ENCODE results near the gene MGAM2.

The MGAM2 gene

GRCh38 chr7:142123184-142123583 lies 11.7 kb downstream of the MGAM2 start:
- DNase-seq = no peak

- no peak for DNase-seq
Observed at GRCh38 chr7:142125256-142125955, 13.9 kb downstream of the MGAM2 start.

GRCh38 chr7:142130267-142130666 lies 18.7 kb downstream of the MGAM2 start:
- no peak for DNase-seq

- DNase-seq = peak; percentile 22
Observed at GRCh38 chr7:142131439-142132185, 20.1 kb downstream of the MGAM2 start.

GRCh38 chr7:142133731-142134148 lies 22.2 kb downstream of the MGAM2 start:
- DNase-seq = no peak

- no peak for DNase-seq
Observed at GRCh38 chr7:142134909-142135308, 23.4 kb downstream of the MGAM2 start.

GRCh38 chr7:142138996-142139395 lies 27.5 kb downstream of the MGAM2 start:
- no peak for DNase-seq

- no peak for DNase-seq
Observed at GRCh38 chr7:142139597-142140400, 28.3 kb downstream of the MGAM2 start.

- DNase-seq = no peak
Observed at GRCh38 chr7:142140401-142140959, 29.0 kb downstream of the MGAM2 start.

GRCh38 chr7:142142702-142143101 lies 31.2 kb downstream of the MGAM2 start:
- no peak for DNase-seq

- DNase-seq = no peak
Observed at GRCh38 chr7:142146124-142146523, 34.6 kb downstream of the MGAM2 start.

- no peak for DNase-seq
Observed at GRCh38 chr7:142150356-142150755, 38.8 kb downstream of the MGAM2 start.

- no peak for DNase-seq
Observed at GRCh38 chr7:142150869-142151268, 39.4 kb downstream of the MGAM2 start.

GRCh38 chr7:142152076-142152475 lies 40.6 kb downstream of the MGAM2 start:
- no peak for DNase-seq

GRCh38 chr7:142153400-142153799 lies 41.9 kb downstream of the MGAM2 start:
- no peak for DNase-seq

- DNase-seq = no peak
Observed at GRCh38 chr7:142158736-142159496, 47.4 kb downstream of the MGAM2 start.

GRCh38 chr7:142161921-142162320 lies 50.4 kb downstream of the MGAM2 start:
- no peak for DNase-seq

GRCh38 chr7:142168746-142169145 lies 57.2 kb downstream of the MGAM2 start:
- DNase-seq = no peak

- DNase-seq = no peak
Observed at GRCh38 chr7:142172932-142173331, 61.4 kb downstream of the MGAM2 start.

- no peak for DNase-seq
Observed at GRCh38 chr7:142174441-142174840, 62.9 kb downstream of the MGAM2 start.

GRCh38 chr7:142175594-142175993 lies 64.1 kb downstream of the MGAM2 start:
- no peak for DNase-seq

- DNase-seq = no peak
Observed at GRCh38 chr7:142176901-142177300, 65.4 kb downstream of the MGAM2 start.

Data from eye (tissue), 1 donor.